HG03571 (cell line): ENCODE measurements around the gene ANKRD16.
"Not testable (repeated sequence)": the region's sequence is repeated elsewhere in the genome, so short reads cannot be mapped to it uniquely, and the experiment has no call there.

Experiments
- ATAC-seq: cut with Tn5 transposase; IDR thresholded peaks from one replicate; pipeline ENCODE4 v1.9.1; 2021; ENCODE audit not compliant: unreplicated experiment

ANKRD16 gene

DNA sequence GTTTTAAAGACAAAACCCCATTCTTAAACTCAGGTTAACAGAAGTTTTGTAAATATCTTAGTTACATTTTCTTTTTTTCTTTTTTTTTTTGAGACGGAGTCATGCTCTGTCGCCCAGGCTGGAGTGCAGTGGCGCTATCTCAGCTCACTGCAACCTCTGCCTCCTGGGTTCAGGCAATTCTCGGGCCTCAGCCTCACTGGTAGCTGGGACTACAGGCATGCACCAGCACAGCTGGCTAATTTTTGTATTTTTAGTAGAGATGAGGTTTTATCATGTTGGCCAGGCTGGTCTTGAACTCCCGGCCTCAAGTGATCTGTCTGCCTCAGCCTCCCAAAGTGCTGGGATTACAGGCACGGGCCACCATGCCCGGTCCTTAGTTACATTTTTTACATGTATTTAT, 12.7 kb downstream of the ANKRD16 start:
- ATAC-seq, result not testable (repeated sequence)

- no peak for ATAC-seq
These were observed 13.4 kb downstream of the ANKRD16 start for GRCh38 chr10:5876181-5876768.

GRCh38 chr10:5873515-5873995, 16.1 kb downstream of the ANKRD16 start:
- peak; percentile 84 for ATAC-seq

GRCh38 chr10:5871596-5871995, 18.1 kb downstream of the ANKRD16 start:
- no peak for ATAC-seq

DNA sequence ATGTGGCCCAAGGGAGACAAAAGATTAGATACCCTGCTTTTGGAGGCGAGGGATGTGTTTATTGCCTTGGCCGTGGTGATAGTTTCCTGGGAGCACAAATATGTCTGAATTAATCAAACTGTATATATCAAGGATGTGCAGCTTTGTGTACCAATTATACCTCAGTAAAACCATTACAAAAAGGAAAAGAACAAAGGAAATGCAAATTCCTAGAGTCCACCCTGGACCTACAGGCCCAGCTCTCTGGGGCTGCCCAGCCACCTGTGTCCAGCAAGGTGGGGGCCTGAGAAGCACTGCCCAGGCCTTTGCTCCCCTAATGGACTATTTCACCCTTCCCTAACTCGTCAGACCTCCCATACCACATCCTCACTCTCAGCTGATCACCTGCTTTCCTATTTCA, 20.5 kb downstream of the ANKRD16 start:
- ATAC-seq, result no peak

- not testable (repeated sequence) for ATAC-seq
These were observed 21.3 kb downstream of the ANKRD16 start for GRCh38 chr10:5868383-5868782.

DNA sequence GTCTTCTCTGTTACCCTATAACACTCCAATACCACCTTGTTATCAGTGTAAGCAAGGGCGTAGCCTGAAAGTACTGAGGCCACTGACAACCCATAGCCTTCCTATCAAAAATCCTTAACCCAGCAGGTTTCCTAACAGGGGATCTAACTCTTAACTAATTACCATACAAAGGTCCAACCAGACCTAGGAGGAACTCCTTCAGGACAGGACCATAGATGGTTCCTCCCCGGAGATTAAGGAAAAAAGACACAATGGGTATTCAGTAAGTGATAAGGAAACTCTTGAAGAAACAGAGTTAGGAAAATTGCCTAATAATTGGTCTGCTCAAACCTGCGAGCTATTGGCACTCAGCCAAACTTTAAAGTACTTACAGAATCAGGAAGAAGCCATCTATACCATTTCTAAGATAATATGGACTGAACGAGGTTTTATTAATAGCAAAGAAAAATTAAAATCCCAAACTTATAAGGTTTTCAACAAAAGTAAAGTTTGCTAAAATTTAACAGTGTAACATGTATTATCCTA, 22.5 kb downstream of the ANKRD16 start:
- not testable (repeated sequence) for ATAC-seq

DNA sequence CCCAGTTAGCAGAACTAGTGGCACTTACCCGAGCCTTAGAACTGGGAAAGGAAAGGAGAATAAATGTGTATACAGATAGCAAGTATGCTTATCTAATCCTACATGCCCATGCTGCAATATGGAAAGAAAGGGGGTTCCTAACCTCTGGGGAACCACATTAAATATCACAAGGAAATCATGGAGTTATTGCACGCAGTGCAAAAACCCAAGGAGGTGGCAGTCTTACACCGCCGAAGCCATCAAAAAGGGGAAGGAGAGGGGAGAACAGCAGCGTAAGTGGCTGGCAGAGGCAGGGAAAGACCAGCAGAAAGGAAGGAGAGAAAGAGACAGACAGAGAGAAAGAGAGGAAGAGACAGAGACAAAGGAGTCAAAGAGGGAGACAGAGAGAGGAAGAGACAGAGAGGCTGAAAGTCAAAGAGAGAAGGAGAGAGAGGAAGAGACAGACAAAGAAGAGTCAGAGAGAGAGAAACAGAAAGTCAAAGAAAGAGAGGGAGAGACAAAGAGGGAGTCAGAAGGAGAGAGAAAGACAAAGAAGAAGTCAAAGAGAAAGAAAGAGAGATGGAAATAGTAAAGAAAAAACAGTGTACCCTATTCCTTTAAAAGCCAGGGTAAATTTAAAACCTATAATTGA, 23.1 kb downstream of the ANKRD16 start:
- ATAC-seq, result not testable (repeated sequence)

- ATAC-seq, result not testable (repeated sequence)
These were observed 26.6 kb downstream of the ANKRD16 start for GRCh38 chr10:5862981-5863685.

GRCh38 chr10:5862360-5862961, 27.2 kb downstream of the ANKRD16 start:
- peak; percentile 97 for ATAC-seq

- ATAC-seq, result no peak
These were observed 29.6 kb downstream of the ANKRD16 start for GRCh38 chr10:5860066-5860465.

DNA sequence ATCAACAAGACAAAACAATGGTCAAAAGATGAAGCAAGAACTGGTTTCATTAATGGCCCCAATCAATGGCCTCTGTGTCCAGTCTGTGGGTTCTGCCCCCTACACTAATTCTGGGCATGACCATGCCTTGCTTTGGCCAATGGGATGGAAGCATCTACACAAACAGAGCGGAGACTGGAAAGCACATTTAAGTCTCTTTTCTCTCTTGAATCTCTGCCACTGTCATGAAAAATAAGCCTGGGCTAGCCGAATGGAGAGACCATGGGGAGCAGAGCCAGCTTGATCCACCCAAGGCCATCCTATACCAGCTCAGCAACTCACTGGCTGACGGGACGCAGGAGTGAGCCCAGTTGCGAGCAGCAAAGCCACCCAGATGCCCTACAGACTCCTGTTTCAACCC, 30.9 kb downstream of the ANKRD16 start:
- ATAC-seq, result no peak

- no peak for ATAC-seq
These were observed 33.0 kb downstream of the ANKRD16 start for GRCh38 chr10:5856701-5857004.

DNA sequence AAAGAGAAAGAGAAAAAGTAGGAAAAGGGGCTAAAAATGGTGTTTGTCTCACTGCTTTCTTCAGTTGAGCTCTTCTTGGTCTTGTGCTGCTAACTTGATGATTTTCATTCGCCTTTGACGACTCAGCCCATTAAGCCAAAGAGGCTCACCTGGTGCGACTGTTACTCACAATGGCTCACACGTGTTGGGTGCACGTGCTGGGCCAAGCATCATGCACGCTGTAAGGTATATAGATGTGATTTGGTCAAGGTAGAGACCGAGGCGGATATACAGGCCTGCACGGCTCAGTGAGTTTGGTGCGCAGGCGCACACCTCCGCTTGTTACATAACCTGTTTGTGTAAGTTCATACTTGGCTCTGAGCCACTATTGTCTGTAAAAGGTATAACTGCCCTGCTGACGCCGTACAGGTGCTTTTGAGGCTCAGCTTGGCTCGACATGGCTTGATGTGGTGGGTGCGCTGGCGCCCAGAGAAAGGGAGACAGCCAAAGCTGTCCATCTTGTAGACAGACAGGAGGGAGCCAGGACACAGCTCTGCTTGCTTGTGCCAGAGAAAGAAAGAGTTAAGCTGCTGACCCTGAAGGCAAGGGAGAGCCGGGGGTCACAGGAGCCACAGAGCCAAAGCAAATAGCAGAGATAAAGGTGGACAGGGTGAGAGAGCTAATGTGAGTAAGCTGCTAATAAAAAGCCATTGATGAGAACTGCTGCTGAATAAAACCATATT, 33.6 kb downstream of the ANKRD16 start:
- ATAC-seq, result no peak

- ATAC-seq, result no peak
These were observed 35.6 kb downstream of the ANKRD16 start for GRCh38 chr10:5854131-5854475.

GRCh38 chr10:5846667-5847066, 43.0 kb downstream of the ANKRD16 start:
- ATAC-seq, result not testable (repeated sequence)

DNA sequence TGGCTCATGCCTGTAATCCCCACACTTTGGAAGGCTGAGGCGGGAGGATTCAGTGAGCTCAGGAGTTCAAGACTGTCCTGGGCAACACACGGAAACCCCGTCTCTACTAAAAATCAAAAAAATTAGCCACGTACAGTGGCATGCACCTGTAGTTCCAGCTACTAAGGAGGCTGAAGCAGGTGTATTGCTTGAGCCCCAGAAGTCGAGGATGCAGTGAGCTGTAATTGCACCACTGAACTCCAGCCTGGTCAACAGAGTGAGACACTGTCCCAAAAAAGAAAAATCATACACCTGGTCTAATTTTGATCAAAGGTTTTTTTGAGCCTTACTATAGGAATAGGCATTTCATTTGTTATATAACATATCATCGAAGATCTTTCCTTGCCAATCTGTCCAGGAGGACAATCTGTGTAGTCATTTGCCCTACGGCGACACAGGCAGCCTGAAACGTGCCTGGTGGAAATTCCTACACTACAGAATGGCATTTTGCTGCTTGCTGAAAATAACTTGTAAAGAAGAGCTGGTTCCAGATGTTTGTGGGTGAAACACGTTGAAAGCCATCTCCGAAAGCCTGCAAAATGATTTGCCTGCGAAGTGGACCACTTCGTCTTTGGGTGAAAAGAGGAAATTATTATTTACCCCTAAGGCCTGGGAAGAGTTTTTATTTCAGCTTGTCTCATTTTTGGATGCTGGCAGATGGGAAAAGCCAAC, 45.2 kb downstream of the ANKRD16 start:
- no peak for ATAC-seq

GRCh38 chr10:5843686-5844344, 45.9 kb downstream of the ANKRD16 start:
- no peak for ATAC-seq

GRCh38 chr10:5841965-5842364, 47.7 kb downstream of the ANKRD16 start:
- ATAC-seq, result no peak
